Thoracic aorta (tissue), 2 donors: ENCODE measurements around the gene GABBR2. TPM values are rescaled to one million over a fixed set of nuclear protein-coding genes. Genes with fewer than 3 reads are reported as not detected.
"Not testable (repeated sequence)": the region's sequence is repeated elsewhere in the genome, so short reads cannot be mapped to it uniquely, and the experiment has no call there.

Source experiments
- ATAC-seq: fragments of 150-250 bp; one replicate; pipeline ENCODE4 v1.8.0; 2017; ENCODE audit warnings: low read depth; ENCODE audit not compliant: insufficient number of reproducible peaks, low FRiP score
- DNase-seq: peaks from one replicate; pipeline ENCODE4 v3.0.0-alpha.2; 2020; ENCODE audit warnings: low spot score
- H3K27ac ChIP-seq, 2 donors: fragments of 200-600 bp; sonication (generic); 1 replicate in 1 of 2; 2 replicates in 1 of 2; pipeline ENCODE4 v1.5.1; 2016; ENCODE audit warnings: mild to moderate bottlenecking in 2 of 2, moderate library complexity in 2 of 2
- H3K27me3 ChIP-seq: fragments of 200-600 bp; sonication (generic); replicated peaks from 2 replicates; pipeline ENCODE4 v1.6.0; 2016; ENCODE audit warnings: mild to moderate bottlenecking; ENCODE audit not compliant: insufficient read depth
- H3K36me3 ChIP-seq: fragments of 200-600 bp; sonication (generic); one replicate; pipeline ENCODE4 v1.5.1; 2016
- H3K4me1 ChIP-seq, 2 donors: fragments of 200-600 bp; sonication (generic); 1 replicate in 1 of 2; 2 replicates in 1 of 2; pipeline versions ENCODE4 v1.5.1 to v1.6.0; 2016; ENCODE audit warnings: low read depth in 2 of 2, mild to moderate bottlenecking in 1 of 2; ENCODE audit not compliant: control insufficient read depth in 1 of 2
- H3K4me3 ChIP-seq: fragments of 200-600 bp; sonication (generic); 2 replicates; pipeline ENCODE4 v1.5.1; 2016; ENCODE audit warnings: mild to moderate bottlenecking
- H3K9me3 ChIP-seq: fragments of 200-600 bp; sonication (generic); 2 replicates; pipeline ENCODE4 v1.5.1; 2016
- total RNA-seq, 2 donors: library from RNA; depleted of rRNA; stranded (reverse); fragments of >200 nt; gene quantifications; one replicate each; pipeline versions ENCODE4 v1.1.0 to v1.2.3, GENCODE V29; 2016
- TF ChIP-seq, protein P1 (sequence below): fragments of 200-600 bp; sonication (generic); IDR thresholded peaks from one replicate; pipeline ENCODE4 v1.5.1; 2019; ENCODE audit warnings: antibody characterized with exemption

Gene GABBR2
- total RNA-seq, 2 donors from 2014 or later, result not detected

DNA sequence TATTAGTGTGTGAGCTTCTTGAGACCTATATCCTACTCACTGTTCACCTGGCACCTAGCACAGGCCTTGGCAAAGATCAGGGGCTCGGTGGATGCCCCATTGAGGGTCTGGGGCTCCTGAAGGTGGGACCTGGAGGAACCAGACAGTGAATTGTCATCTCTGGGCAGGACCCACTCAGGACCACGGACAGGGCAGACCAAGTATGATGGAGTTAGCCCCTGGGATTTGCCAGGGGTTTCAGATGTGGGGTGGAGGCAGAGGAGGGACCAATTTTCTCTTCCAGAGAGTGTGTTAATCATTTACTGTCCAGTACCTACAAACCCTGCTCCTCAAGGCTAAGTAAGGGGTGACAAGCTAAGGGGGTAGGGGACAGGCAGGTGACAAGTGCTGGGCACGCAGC, 424.0 kb downstream of the GABBR2 start:
- no peak for ATAC-seq
- Histone ChIP-seq H3K27me3 (no peaks in the 10 kb centered on the region), H3K4me3 (no peak overlapping the region), H3K9me3 (no peaks in the 10 kb centered on the region), H3K27ac (no peak overlapping the region), H3K36me3 (no peaks in the 10 kb centered on the region), H3K4me1 (no peaks in the 10 kb centered on the region)
- no peak for DNase-seq
- TF ChIP-seq, protein P1, sequence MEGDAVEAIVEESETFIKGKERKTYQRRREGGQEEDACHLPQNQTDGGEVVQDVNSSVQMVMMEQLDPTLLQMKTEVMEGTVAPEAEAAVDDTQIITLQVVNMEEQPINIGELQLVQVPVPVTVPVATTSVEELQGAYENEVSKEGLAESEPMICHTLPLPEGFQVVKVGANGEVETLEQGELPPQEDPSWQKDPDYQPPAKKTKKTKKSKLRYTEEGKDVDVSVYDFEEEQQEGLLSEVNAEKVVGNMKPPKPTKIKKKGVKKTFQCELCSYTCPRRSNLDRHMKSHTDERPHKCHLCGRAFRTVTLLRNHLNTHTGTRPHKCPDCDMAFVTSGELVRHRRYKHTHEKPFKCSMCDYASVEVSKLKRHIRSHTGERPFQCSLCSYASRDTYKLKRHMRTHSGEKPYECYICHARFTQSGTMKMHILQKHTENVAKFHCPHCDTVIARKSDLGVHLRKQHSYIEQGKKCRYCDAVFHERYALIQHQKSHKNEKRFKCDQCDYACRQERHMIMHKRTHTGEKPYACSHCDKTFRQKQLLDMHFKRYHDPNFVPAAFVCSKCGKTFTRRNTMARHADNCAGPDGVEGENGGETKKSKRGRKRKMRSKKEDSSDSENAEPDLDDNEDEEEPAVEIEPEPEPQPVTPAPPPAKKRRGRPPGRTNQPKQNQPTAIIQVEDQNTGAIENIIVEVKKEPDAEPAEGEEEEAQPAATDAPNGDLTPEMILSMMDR, result no peak

DNA sequence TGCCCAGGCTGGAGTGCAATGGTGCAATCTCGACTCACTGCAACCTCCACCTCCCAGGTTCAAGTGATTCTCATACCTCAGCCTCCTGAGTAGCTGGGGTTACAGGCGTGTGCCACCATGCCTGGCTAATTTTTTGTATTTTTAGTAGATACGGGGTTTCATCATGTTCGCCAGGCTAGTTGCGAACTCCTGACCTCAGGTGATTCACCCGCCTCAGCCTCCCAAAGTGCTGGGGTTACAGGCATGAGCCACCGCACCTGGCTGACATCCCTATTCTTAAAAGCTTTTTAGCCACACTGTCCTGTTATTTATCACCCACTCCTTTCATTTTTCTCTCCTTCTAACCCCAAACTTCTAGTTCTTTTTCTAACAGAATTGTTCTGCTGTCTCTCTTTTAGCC, 425.6 kb downstream of the GABBR2 start:
- H3K9me3 ChIP-seq, H3K36me3 ChIP-seq, ATAC-seq, H3K27ac ChIP-seq, DNase-seq, H3K4me1 ChIP-seq, H3K4me3 ChIP-seq, H3K27me3 ChIP-seq: not testable (repeated sequence)

DNA sequence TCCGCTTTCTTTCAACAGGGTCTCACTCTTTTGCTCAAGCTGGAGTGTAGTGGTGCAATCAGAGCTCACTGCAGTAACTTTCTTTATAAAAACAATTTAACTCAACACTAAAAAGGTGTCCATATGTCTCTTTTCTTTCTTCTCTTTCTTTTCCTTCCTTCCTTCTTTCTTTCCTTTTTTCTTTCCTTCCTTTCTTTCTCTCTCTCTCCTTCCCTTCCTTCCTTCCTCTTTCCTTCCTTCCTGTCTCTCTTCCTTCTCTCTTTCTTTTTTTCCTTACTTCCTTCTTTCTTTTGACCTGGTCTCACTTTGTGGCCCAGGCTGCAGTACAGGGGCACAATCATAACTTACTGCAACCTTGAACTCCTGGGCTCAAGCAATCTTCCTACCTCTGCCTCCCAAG, 427.5 kb downstream of the GABBR2 start:
- DNase-seq, result no peak
- H3K27ac ChIP-seq, result no peak overlapping the region
- no peak overlapping the region for H3K4me3 ChIP-seq
- no peaks in the 10 kb centered on the region for H3K36me3 ChIP-seq
- no peaks in the 10 kb centered on the region for H3K27me3 ChIP-seq
- ATAC-seq, result no peak
- TF ChIP-seq, protein P1, result no peak
- H3K9me3 ChIP-seq, result no peaks in the 10 kb centered on the region
- no peaks in the 10 kb centered on the region for H3K4me1 ChIP-seq

DNA sequence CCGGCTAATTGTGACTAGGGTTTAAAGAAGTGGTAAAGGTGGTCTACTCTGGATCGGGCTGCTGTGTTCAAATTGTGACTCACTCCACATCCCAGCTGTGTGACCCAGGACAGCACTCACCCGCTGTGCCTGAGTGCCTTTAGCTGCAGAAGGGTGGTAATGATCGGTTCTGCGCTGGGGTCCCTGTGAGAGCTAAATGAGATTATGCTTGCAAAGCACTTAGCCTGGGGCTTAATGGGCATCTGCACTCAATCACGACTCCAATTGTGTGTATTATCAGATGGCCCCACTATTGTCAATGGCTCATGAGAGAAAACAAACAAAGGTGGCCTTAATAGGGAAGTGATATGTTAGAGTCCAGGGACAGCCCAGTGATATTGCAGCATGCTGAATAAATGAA, 428.2 kb downstream of the GABBR2 start:
- Histone ChIP-seq H3K4me3 (no peak overlapping the region), H3K36me3 (no peaks in the 10 kb centered on the region), H3K27me3 (no peaks in the 10 kb centered on the region), H3K4me1 (no peaks in the 10 kb centered on the region), H3K9me3 (no peaks in the 10 kb centered on the region), H3K27ac (no peak overlapping the region)
- DNase-seq (no peak), ATAC-seq (no peak)
- TF ChIP-seq, protein P1, result no peak

DNA sequence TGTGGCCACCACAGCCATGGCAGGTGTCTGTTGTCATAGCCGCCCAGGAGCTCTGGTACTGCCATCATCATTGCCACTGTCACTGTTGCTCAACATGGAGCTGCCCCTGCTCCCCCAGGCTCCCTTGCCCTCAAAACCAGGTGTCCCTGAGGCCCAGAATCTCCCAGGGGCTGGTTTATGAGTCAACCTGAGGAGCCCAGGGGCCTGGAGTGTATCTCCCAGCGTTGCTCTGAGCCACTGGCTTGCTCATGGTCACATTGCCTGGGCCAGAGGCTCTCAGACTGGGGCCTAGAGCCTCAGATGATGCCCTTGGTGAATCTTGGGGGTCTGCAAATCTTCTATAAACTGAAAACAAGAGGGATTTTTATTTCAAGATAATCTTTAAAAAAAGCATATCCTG, 428.6 kb downstream of the GABBR2 start:
- H3K9me3 ChIP-seq, result no peaks in the 10 kb centered on the region
- DNase-seq (no peak), ATAC-seq (no peak)
- no peak overlapping the region for H3K27ac ChIP-seq
- H3K27me3 ChIP-seq, result no peaks in the 10 kb centered on the region
- no peak overlapping the region for H3K4me3 ChIP-seq
- TF ChIP-seq, protein P1, result no peak
- H3K4me1 ChIP-seq, result no peaks in the 10 kb centered on the region
- H3K36me3 ChIP-seq, result no peaks in the 10 kb centered on the region

DNA sequence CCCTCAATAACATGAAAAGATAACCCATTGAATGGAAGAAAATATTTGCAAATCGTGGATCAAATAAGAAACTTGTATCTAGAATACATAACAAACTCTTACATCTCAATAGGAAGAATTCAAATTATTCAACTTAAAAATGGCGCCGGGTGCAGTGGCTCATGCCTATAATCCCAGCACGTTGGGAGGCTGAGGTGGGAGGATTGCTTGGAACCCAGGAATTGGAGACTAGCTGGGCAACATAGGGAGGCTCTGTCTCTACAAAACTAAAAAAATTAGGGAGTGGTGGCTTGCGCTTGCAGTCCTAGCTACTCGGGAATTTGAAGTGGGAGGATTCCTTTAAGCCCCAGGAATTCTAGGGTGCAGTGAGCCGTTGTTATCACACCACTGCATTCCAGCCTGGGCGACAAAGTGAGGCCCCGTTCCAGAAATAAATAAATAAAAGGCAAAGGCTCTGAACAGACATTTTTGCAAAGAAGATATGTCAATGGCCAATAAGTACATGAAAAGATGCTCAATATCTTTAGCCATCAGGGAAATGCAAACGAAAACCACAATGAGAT, 431.7 kb downstream of the GABBR2 start:
- Histone ChIP-seq H3K9me3 (no peaks in the 10 kb centered on the region), H3K4me1 (no peaks in the 10 kb centered on the region), H3K27ac (no peak overlapping the region), H3K4me3 (no peak overlapping the region), H3K36me3 (no peaks in the 10 kb centered on the region), H3K27me3 (no peaks in the 10 kb centered on the region)
- DNase-seq (no peak), ATAC-seq (no peak)
- TF ChIP-seq, protein P1, result no peak
